ENCODE data around the gene HHATL. TPM values are rescaled to one million over a fixed set of nuclear protein-coding genes. Genes with fewer than 3 reads are reported as not detected.
A peak's percentile ranks its signal among the peaks of the same experiment; 100 is the strongest.

Gene HHATL
- total and polyA plus RNA-seq, 10 donors = 0.13 to 0.42 TPM; not detected in 8

DNA sequence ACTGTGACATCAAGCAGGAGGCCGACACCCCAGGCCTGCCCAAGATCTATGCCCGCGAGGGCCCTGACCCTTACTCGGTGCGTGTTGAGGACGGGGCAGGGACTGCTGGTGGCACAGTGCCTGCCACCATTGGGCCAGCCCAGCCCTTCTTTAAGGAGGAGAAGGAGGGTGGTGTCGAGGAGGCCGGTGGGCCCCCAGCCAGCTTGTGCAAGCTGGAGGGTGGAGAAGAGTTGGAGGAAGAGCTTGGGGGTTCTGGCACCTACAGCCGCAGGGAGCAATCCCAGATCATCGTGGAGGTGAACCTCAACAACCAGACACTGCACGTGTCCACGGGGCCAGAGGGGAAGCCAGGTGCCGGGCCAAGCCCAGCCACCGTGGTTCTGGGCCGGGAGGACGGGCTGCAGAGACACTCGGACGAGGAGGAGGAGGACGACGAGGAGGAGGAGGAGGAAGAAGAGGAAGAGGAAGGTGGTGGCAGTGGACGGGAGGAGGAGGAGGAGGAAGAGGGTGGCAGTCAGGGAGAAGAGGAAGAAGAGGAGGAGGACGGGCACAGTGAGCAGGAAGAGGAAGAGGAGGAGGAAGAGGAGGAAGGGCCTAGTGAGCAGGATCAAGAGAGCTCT is 43.7 kb downstream of the HHATL start:
- WGBS, 5 donors = 56 to 76% (median 66%) methylated on average over 17 to 22 of the region's 22 CpGs
- intact Hi-C loops (cut with DNase I; ENCODE audit: low total_unique reads) = loop anchor here (10.0 kb wide), 1 partner anchor 86 kb away; no protein-coding TSS in a partner anchor
- Histone ChIP-seq H3K9me3 (no peaks in the 10 kb centered on the region), H3K27me3 (replicated peaks in 1 of 7) (peaks cover 0 to 10% (median 0%) of the 10 kb centered on the region in 7 donors), H3K4me1 (peaks cover 0 to 43% (median 22%) of the 10 kb centered on the region in 6 donors), H3K4me3 (no peak overlapping the region), H3K36me3 (peaks cover 0 to 53% (median 2%) of the 10 kb centered on the region in 6 donors), H3K27ac (peak overlapping the region in 3 of 8 donors; percentile 19 to 65 (median 38))
- no peak for TF ChIP-seq POLR2A (IDR thresholded peaks at IDR 0.05)
- TF ChIP-seq, protein P1, sequence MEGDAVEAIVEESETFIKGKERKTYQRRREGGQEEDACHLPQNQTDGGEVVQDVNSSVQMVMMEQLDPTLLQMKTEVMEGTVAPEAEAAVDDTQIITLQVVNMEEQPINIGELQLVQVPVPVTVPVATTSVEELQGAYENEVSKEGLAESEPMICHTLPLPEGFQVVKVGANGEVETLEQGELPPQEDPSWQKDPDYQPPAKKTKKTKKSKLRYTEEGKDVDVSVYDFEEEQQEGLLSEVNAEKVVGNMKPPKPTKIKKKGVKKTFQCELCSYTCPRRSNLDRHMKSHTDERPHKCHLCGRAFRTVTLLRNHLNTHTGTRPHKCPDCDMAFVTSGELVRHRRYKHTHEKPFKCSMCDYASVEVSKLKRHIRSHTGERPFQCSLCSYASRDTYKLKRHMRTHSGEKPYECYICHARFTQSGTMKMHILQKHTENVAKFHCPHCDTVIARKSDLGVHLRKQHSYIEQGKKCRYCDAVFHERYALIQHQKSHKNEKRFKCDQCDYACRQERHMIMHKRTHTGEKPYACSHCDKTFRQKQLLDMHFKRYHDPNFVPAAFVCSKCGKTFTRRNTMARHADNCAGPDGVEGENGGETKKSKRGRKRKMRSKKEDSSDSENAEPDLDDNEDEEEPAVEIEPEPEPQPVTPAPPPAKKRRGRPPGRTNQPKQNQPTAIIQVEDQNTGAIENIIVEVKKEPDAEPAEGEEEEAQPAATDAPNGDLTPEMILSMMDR (IDR thresholded peaks at IDR 0.05 in 8 of 11, conservative IDR thresholded peaks at IDR 0.05 in 3 of 11) = no peak
- no peak for TF ChIP-seq POLR2AphosphoS5 (IDR thresholded peaks at IDR 0.05)
- DNase-seq = no peak

DNA sequence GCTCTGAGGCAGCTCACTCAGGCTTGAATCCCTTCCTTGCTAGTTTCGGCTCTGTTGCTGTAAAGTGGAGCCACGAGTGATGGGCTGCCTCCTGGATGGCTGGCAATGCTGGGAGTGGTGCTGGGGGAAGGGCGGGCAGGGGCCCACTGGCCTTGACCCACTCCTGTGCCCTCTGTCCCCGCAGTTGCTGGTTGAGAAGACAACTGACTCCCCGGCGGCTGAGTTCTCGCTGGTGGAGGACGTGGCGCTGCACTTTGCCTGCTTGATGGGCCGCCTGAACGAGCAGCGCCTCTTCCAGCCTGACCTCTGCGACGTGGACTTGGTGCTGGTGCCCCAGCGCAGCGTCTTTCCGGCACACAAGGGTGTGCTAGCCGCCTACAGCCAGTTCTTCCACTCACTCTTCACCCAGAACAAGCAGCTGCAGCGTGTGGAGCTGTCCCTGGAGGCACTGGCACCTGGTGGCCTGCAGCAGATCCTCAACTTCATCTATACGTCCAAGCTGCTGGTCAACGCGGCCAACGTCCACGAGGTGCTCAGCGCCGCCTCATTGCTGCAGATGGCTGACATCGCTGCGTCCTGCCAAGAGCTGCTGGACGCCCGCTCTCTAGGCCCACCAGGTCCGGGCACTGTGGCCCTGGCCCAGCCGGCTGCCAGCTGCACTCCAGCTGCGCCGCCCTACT is 44.4 kb downstream of the HHATL start:
- H3K27ac ChIP-seq = peak overlapping the region in 3 of 8 donors; percentile 19 to 65 (median 38)
- H3K4me1 ChIP-seq = peaks cover 6 to 49% (median 27%) of the 10 kb centered on the region in 6 donors
- no peak for DNase-seq
- peaks cover 0 to 46% (median 2%) of the 10 kb centered on the region in 6 donors for H3K36me3 ChIP-seq
- intact Hi-C loops (cut with DNase I; ENCODE audit: low total_unique reads) = loop anchor here (10.0 kb wide), 1 partner anchor 87 kb away; no protein-coding TSS in a partner anchor
- no peaks in the 10 kb centered on the region for H3K9me3 ChIP-seq
- H3K4me3 ChIP-seq = no peak overlapping the region
- 90 to 95% (median 92%) methylated on average over 11 to 34 of the region's 34 CpGs for WGBS, 5 donors
- TF ChIP-seq POLR2A (IDR thresholded peaks at IDR 0.05) (no peak), POLR2AphosphoS5 (IDR thresholded peaks at IDR 0.05) (no peak)
- TF ChIP-seq, protein P1 (IDR thresholded peaks at IDR 0.05 in 8 of 11, conservative IDR thresholded peaks at IDR 0.05 in 3 of 11) = no peak
- peaks cover 0 to 15% (median 0%) of the 10 kb centered on the region in 7 donors for H3K27me3 ChIP-seq (replicated peaks in 1 of 7)

- Histone ChIP-seq H3K4me1 (peaks cover 12 to 55% (median 32%) of the 10 kb centered on the region in 6 donors), H3K36me3 (peaks cover 0 to 40% (median 2%) of the 10 kb centered on the region in 6 donors), H3K27ac (no peak overlapping the region), H3K27me3 (replicated peaks in 1 of 7) (peaks cover 0 to 15% (median 0%) of the 10 kb centered on the region in 7 donors), H3K4me3 (no peak overlapping the region), H3K9me3 (no peaks in the 10 kb centered on the region)
- TF ChIP-seq, protein P1 (IDR thresholded peaks at IDR 0.05 in 8 of 11, conservative IDR thresholded peaks at IDR 0.05 in 3 of 11) = no peak
- TF ChIP-seq POLR2A (IDR thresholded peaks at IDR 0.05) (no peak), POLR2AphosphoS5 (IDR thresholded peaks at IDR 0.05) (no peak)
- intact Hi-C loops (cut with DNase I; ENCODE audit: low total_unique reads) = loop anchor here (10.0 kb wide), 1 partner anchor 87 kb away; no protein-coding TSS in a partner anchor
- DNase-seq = no peak
- 85 to 90% (median 88%) methylated on average over 4 of the region's 4 CpGs for WGBS, 5 donors
Observed at GRCh38 chr3:42657675-42658074, 44.9 kb downstream of the HHATL start.
